H1 (cell line): ENCODE measurements around the gene RFC1. TPM values are rescaled to one million over a fixed set of nuclear protein-coding genes. Genes with fewer than 3 reads are reported as not detected.

Source experiments
- CTCF ChIA-PET: fragments of 300-600 bp; sonication (Branson Sonifier 250); formaldehyde crosslinking; loops from one replicate; lab custom pipeline; 2021; ENCODE audit not compliant: partially characterized antibody; lab: Charles Lee
- POLR2A ChIA-PET: fragments of 300-600 bp; sonication (Branson Sonifier 250); formaldehyde crosslinking; loops from one replicate; lab custom pipeline; 2021; ENCODE audit warnings: inconsistent platforms; ENCODE audit not compliant: partially characterized antibody; lab: Charles Lee
- DNase-seq, 2 experiments: peaks; one replicate each; pipeline versions ENCODE4 v3.0.0 to v3.0.0-alpha.2; 2010 to 2022; ENCODE audit warnings: low spot score in 2 of 2, low read depth in 1 of 2, mixed read lengths in 1 of 2
- FAIRE-seq: peaks from 2 replicates; lab custom pipeline; 2011; peaks lifted over from hg19 to GRCh38; lab: Jason Lieb, UNC
- H2AFZ ChIP-seq: 2 replicates; pipeline ENCODE4 v1.8.1; 2012; ENCODE audit warnings: low read length, inconsistent platforms
- H2AK5ac ChIP-seq: 2 replicates; pipeline ENCODE4 v1.6.1; 2013; ENCODE audit warnings: low read depth, low read length
- H2BK120ac ChIP-seq: replicated peaks from 2 replicates; pipeline ENCODE3; 2013; ENCODE audit warnings: low read depth, low read length, inconsistent platforms
- H2BK12ac ChIP-seq: 2 replicates; pipeline ENCODE4 v1.6.1; 2013; ENCODE audit warnings: low read depth, low read length
- H2BK15ac ChIP-seq: 2 replicates; pipeline ENCODE4 v1.6.1; 2013; ENCODE audit warnings: low read length
- H2BK20ac ChIP-seq: 2 replicates; pipeline ENCODE4 v1.6.1; 2013; ENCODE audit warnings: low read length
- H2BK5ac ChIP-seq: 2 replicates; pipeline ENCODE4 v1.6.1; 2013; ENCODE audit warnings: low read depth, low read length
- H3K14ac ChIP-seq: 2 replicates; pipeline ENCODE4 v1.6.1; 2013; ENCODE audit warnings: inconsistent platforms; ENCODE audit not compliant: insufficient read length
- H3K18ac ChIP-seq: 2 replicates; pipeline ENCODE4 v1.6.1; 2013; ENCODE audit warnings: low read length; ENCODE audit errors: extremely low read depth
- H3K23ac ChIP-seq: 2 replicates; pipeline ENCODE4 v1.6.1; 2013; ENCODE audit warnings: inconsistent platforms; ENCODE audit not compliant: insufficient read length
- H3K23me2 ChIP-seq: 2 replicates; pipeline ENCODE4 v1.6.1; 2013; ENCODE audit warnings: low read depth, low read length
- H3K27ac ChIP-seq: 2 replicates; pipeline ENCODE4 v1.6.1; 2011; ENCODE audit warnings: low read depth, low read length, inconsistent platforms
- H3K27me3 ChIP-seq, 4 experiments: replicated peaks in 1 of 4; 1 replicate in 1 of 4; 2 replicates in 3 of 4; pipeline versions ENCODE4 v1.6.1 to v1.8.1; 2011 to 2013; ENCODE audit warnings: low read length in 3 of 4, mild to moderate bottlenecking in 3 of 4, inconsistent platforms in 2 of 4, mixed read lengths in 2 of 4, moderate library complexity in 1 of 4; ENCODE audit not compliant: control insufficient read depth in 3 of 4, insufficient read depth in 3 of 4; ENCODE audit errors: extremely low read depth in 1 of 4
- H3K36me3 ChIP-seq, 4 experiments: 2 replicates each; pipeline versions ENCODE4 v1.6.1 to v1.8.1; 2011 to 2013; ENCODE audit warnings: mild to moderate bottlenecking in 4 of 4, low read length in 3 of 4, moderate library complexity in 2 of 4, control low read depth in 1 of 4, inconsistent platforms in 1 of 4; ENCODE audit not compliant: insufficient read depth in 4 of 4, control insufficient read depth in 2 of 4
- H3K4ac ChIP-seq: replicated peaks from 2 replicates; pipeline ENCODE3; 2013; ENCODE audit warnings: low read length, low read depth, mixed read lengths, inconsistent platforms; ENCODE audit not compliant: insufficient read length
- H3K4me1 ChIP-seq, 4 experiments: replicated peaks in 1 of 4; 1 replicate in 1 of 4; 2 replicates in 3 of 4; pipeline versions ENCODE4 v1.6.1 to v1.8.1; 2011 to 2013; ENCODE audit warnings: low read length in 3 of 4, inconsistent platforms in 2 of 4, mixed read lengths in 1 of 4; ENCODE audit not compliant: insufficient read depth in 4 of 4, control insufficient read depth in 3 of 4
- H3K4me2 ChIP-seq, 2 experiments: 2 replicates each; pipeline versions ENCODE4 v1.6.1 to v1.8.1; 2011 to 2013; ENCODE audit warnings: low read depth in 2 of 2, low read length in 2 of 2, control low read depth in 1 of 2, inconsistent platforms in 1 of 2, mild to moderate bottlenecking in 1 of 2; ENCODE audit not compliant: insufficient read depth in 1 of 2
- H3K4me3 ChIP-seq, 4 experiments: fragments of 200-600, 300-600 bp in 1 of 4; sonication (generic), shearing (Covaris generic), sonication (Bioruptor Twin) in 1 of 4; 2 replicates each; pipeline versions ENCODE4 v1.5.1 to v1.8.1; 2011 to 2016; ENCODE audit warnings: low read length in 4 of 4, low read depth in 3 of 4, control low read depth in 2 of 4, inconsistent platforms in 2 of 4, mild to moderate bottlenecking in 2 of 4, mixed read lengths in 1 of 4, moderate library complexity in 1 of 4; ENCODE audit not compliant: insufficient read depth in 2 of 4; ENCODE audit errors: extremely low read depth in 1 of 4
- H3K56ac ChIP-seq: replicated peaks from 2 replicates; pipeline ENCODE3; 2013; ENCODE audit warnings: low read depth, mild to moderate bottlenecking, mixed read lengths, low read length, inconsistent platforms; ENCODE audit not compliant: insufficient read length
- H3K79me1 ChIP-seq: 2 replicates; pipeline ENCODE4 v1.6.1; 2013; ENCODE audit warnings: low read depth, low read length, control low read depth
- H3K79me2 ChIP-seq, 2 experiments: 2 replicates each; pipeline versions ENCODE4 v1.6.1 to v1.8.1; 2012 to 2013; ENCODE audit warnings: low read length in 2 of 2, mild to moderate bottlenecking in 2 of 2, inconsistent platforms in 1 of 2; ENCODE audit not compliant: insufficient read depth in 2 of 2, control insufficient read depth in 1 of 2
- H3K9ac ChIP-seq, 4 experiments: replicated peaks in 1 of 4; 1 replicate in 1 of 4; 2 replicates in 3 of 4; pipeline versions ENCODE4 v1.6.1 to v1.8.1; 2011 to 2013; ENCODE audit warnings: low read depth in 3 of 4, low read length in 3 of 4, control low read depth in 2 of 4, mild to moderate bottlenecking in 2 of 4, moderate library complexity in 2 of 4, inconsistent platforms in 1 of 4; ENCODE audit errors: extremely low read depth in 1 of 4
- H3K9me3 ChIP-seq, 2 experiments: 2 replicates each; pipeline versions ENCODE4 v1.6.1 to v1.8.1; 2012 to 2013; ENCODE audit warnings: mild to moderate bottlenecking in 2 of 2, moderate library complexity in 2 of 2, control low read depth in 1 of 2, inconsistent platforms in 1 of 2, low read depth in 1 of 2, low read length in 1 of 2, mixed read lengths in 1 of 2; ENCODE audit not compliant: insufficient read depth in 2 of 2
- H4K20me1 ChIP-seq, 2 experiments: replicated peaks in 1 of 2; 2 replicates each; pipeline versions ENCODE3 to v1.8.1; 2011 to 2013; ENCODE audit warnings: inconsistent platforms in 2 of 2, low read length in 2 of 2, mild to moderate bottlenecking in 1 of 2; ENCODE audit not compliant: insufficient read depth in 2 of 2, control insufficient read depth in 1 of 2
- H4K5ac ChIP-seq: 2 replicates; pipeline ENCODE4 v1.6.1; 2013; ENCODE audit warnings: low read length, low read depth, mixed read lengths, inconsistent platforms; ENCODE audit not compliant: insufficient read length
- H4K8ac ChIP-seq: 2 replicates; pipeline ENCODE4 v1.8.0; 2013; ENCODE audit warnings: mild to moderate bottlenecking, moderate library complexity, low read length, inconsistent platforms; ENCODE audit not compliant: insufficient read depth; ENCODE audit errors: extremely low read depth
- H4K91ac ChIP-seq: replicated peaks from 2 replicates; pipeline ENCODE3; 2013; ENCODE audit warnings: low read length, mixed read lengths, inconsistent platforms; ENCODE audit not compliant: insufficient read length
- BACH1 ChIP-seq: IDR thresholded peaks from 2 replicates; pipeline ENCODE4 v1.6.1; 2012; ENCODE audit warnings: low read length, improper control_type of control experiment
- BRCA1 ChIP-seq: IDR thresholded peaks from 2 replicates; pipeline ENCODE4 v1.6.1; 2012; ENCODE audit warnings: low read depth, low read length, improper control_type of control experiment
- CEBPB ChIP-seq: IDR thresholded peaks from 2 replicates; pipeline ENCODE4 v1.6.1; 2012; ENCODE audit warnings: low read depth, low read length
- CHD1 ChIP-seq: IDR thresholded peaks from 2 replicates; pipeline ENCODE4 v1.6.1; 2012; ENCODE audit warnings: low read depth, low read length, improper control_type of control experiment
- CHD2 ChIP-seq: IDR thresholded peaks from 2 replicates; pipeline ENCODE4 v1.6.1; 2012; ENCODE audit warnings: low read length, improper control_type of control experiment
- EP300 ChIP-seq, 2 experiments: IDR thresholded peaks; 1 replicate in 1 of 2; 2 replicates in 1 of 2; pipeline ENCODE4 v1.6.1; 2011 to 2012; ENCODE audit warnings: low read depth in 2 of 2, low read length in 2 of 2, mild to moderate bottlenecking in 2 of 2, borderline replicate concordance in 1 of 2, inconsistent platforms in 1 of 2, moderate library complexity in 1 of 2
- FOSL1 ChIP-seq: IDR thresholded peaks from 2 replicates; pipeline ENCODE4 v1.6.1; 2011; ENCODE audit warnings: mild to moderate bottlenecking, low read depth, low read length, moderate library complexity; ENCODE audit not compliant: insufficient read depth
- HDAC2 ChIP-seq, 2 experiments: fragments of 300-600 bp in 1 of 2; sonication (generic) in 1 of 2; IDR thresholded peaks; 2 replicates each; pipeline ENCODE4 v1.6.1; 2011 to 2012; ENCODE audit warnings: low read depth in 2 of 2, low read length in 2 of 2, mild to moderate bottlenecking in 2 of 2, moderate library complexity in 2 of 2, borderline replicate concordance in 1 of 2, inconsistent platforms in 1 of 2
- JUN ChIP-seq: IDR thresholded peaks from 2 replicates; pipeline ENCODE4 v1.6.1; 2011; ENCODE audit warnings: low read depth, mild to moderate bottlenecking, improper control_type of control experiment, low read length
- KDM4A ChIP-seq: IDR thresholded peaks from one replicate; pipeline ENCODE4 v1.7.1; 2012; ENCODE audit warnings: low read depth, mild to moderate bottlenecking, moderate library complexity, low read length, inconsistent platforms; ENCODE audit not compliant: severe bottlenecking
- RBBP5 ChIP-seq: IDR thresholded peaks from 2 replicates; pipeline ENCODE4 v1.7.1; 2012; ENCODE audit warnings: low read depth, mild to moderate bottlenecking, inconsistent platforms, low read length, moderate library complexity, borderline replicate concordance
- SIN3A ChIP-seq, 2 experiments: IDR thresholded peaks in 1 of 2; conservative IDR thresholded peaks in 1 of 2; 2 replicates each; pipeline ENCODE4 v1.6.1; 2011 to 2012; ENCODE audit warnings: low read length in 2 of 2, improper control_type of control experiment in 1 of 2, low read depth in 1 of 2, mild to moderate bottlenecking in 1 of 2
- SP4 ChIP-seq: IDR thresholded peaks from 2 replicates; pipeline ENCODE4 v1.6.1; 2012; ENCODE audit warnings: low read length, inconsistent platforms
- WGBS, 2 experiments: shearing (Covaris generic) in 1 of 2; methylation state at CpG; one replicate each; pipeline versions ENCODE4 v1.1.6 to v1.1.7; 2013 to 2015; ENCODE audit warnings: low lambda C conversion rate in 2 of 2, mixed read lengths in 2 of 2, inconsistent platforms in 1 of 2, low coverage in 1 of 2, missing lambda C conversion rate in 1 of 2; ENCODE audit not compliant: insufficient replicate concordance in 2 of 2, insufficient coverage in 1 of 2, insufficient read length in 1 of 2; ENCODE audit errors: extremely low coverage in 1 of 2, missing lambda C conversion rate in 1 of 2; 5-methylcytosine and 5-hydroxymethylcytosine counted together
- polyA plus RNA-seq, 7 experiments: library from polyadenylated mRNA; depleted of rRNA in 3 of 7; stranded (reverse) in 5 of 7; unstranded in 2 of 7; fragments of >200 nt in 5 of 7; fragments of 200-250 nt in 2 of 7; gene quantifications; 1 replicate in 5 of 7; 2 replicates in 1 of 7; 4 replicates in 1 of 7; pipeline versions ENCODE4 v1.2.1 to v1.2.3, GENCODE V29; 2011 to 2013; ENCODE audit warnings: missing spikeins in 2 of 7, mixed read lengths in 2 of 7
- total RNA-seq: library from RNA; stranded (reverse); fragmentation: NEBNext Ultra II Directional; extraction: Animal tissue kit (Norgen Biotek cat#: 25700); gene quantifications from 2 replicates; pipeline ENCODE4 v1.2.1, GENCODE V29; 2021

Gene RFC1
- total and polyA plus RNA-seq, 2 of the 8 experiments (the other 6 are each of a cell fraction or from before 2014, with no cell fraction given) = 16.0 to 83.8 TPM

DNA sequence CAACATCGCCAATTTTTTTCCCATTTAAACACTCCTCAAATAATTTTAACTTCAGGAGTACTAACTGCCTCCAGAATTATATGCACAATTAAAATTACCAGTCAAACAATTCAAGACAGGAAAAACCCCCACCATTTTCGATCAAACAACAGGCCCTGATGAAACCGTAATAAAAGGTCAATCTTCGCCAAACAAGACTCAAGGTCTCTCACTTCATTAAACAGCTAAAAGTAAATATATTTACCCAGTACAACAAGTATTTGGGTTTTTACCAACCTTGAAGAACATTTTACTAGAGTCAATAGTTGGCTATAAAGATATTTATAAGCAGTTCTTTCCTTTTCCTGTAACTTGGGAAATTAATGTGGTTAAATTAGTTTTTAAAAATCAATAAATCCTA, 28.3 kb downstream of the RFC1 start:
- Histone ChIP-seq H3K23ac (no peak overlapping the region), H3K27me3 (no peaks in the 10 kb centered on the region), H2BK12ac (no peak overlapping the region), H3K14ac (no peak overlapping the region), H4K91ac (no peak overlapping the region), H3K4ac (no peak overlapping the region), H3K36me3 (peaks cover 0 to 14% (median 2%) of the 10 kb centered on the region in 4 experiments; a peak in 3 of 8 replicates), H2BK20ac (no peak overlapping the region), H3K9me3 (no peaks in the 10 kb centered on the region), H3K9ac (no peak overlapping the region), H2BK5ac (no peak overlapping the region), H3K4me1 (no peaks in the 10 kb centered on the region), H3K23me2 (no peaks in the 10 kb centered on the region), H2AFZ (no peak overlapping the region), H3K4me2 (no peak overlapping the region), H3K4me3 (no peak overlapping the region), H2BK120ac (no peak overlapping the region), H4K8ac (no peak overlapping the region), H2AK5ac (no peak overlapping the region), H3K27ac (no peak overlapping the region), H2BK15ac (no peak overlapping the region), H3K79me2 (peaks cover 4 to 65% of the 10 kb centered on the region in 2 experiments; a peak in 2 of 4 replicates), H4K20me1 (peaks cover 0 to 3% of the 10 kb centered on the region in 2 experiments), H3K18ac (no peak overlapping the region), H4K5ac (no peak overlapping the region), H3K79me1 (no peaks in the 10 kb centered on the region), H3K56ac (no peak overlapping the region)
- WGBS, 2 experiments = 91% methylated on average over 4 of the region's 4 CpGs; no CpG with 5 or more reads in 1 of the 2 experiments
- ChIA-PET CTCF (no interaction called here), POLR2A (interaction anchor here (1.1 to 1.6 kb wide), 2 partner anchors 114 to 117 kb away, joined by 3 to 4 read pairs; no protein-coding TSS in a partner anchor)
- FAIRE-seq (no peak), DNase-seq (no peak)
- TF ChIP-seq HDAC2 (IDR thresholded peaks at IDR 0.05; ENCODE audit: borderline replicate concordance in 1 of 2, low read depth in 2 of 2, low read length in 2 of 2) (no peak), JUN (no peak), CHD2 (no peak), SIN3A (conservative IDR thresholded peaks at IDR 0.05 in 1 of 2, IDR thresholded peaks at IDR 0.05 in 1 of 2; ENCODE audit: low read depth in 1 of 2, low read length in 2 of 2) (no peak), EP300 (IDR thresholded peaks at IDR 0.05; ENCODE audit: borderline replicate concordance in 1 of 2, low read depth in 2 of 2, low read length in 2 of 2) (no peak), FOSL1 (no peak), SP4 (no peak), BACH1 (no peak), CHD1 (no peak), CEBPB (no peak), RBBP5 (no peak), KDM4A (no peak), BRCA1 (no peak)
